Body of pancreas (tissue), 4 donors: ENCODE data around the gene EDN2. TPM values are rescaled to one million over a fixed set of nuclear protein-coding genes. Genes with fewer than 3 reads are reported as not detected.

Experiments
- ATAC-seq: fragments of 150-250 bp; one replicate; pipeline ENCODE4 v1.9.1; 2016
- DNase-seq, 4 donors: peaks; one replicate each; pipeline ENCODE4 v3.0.0-alpha.2; 2019
- H3K27ac ChIP-seq, 4 donors: fragments of 200-600 bp; sonication (generic); 1 replicate in 3 of 4; 2 replicates in 1 of 4; pipeline versions ENCODE4 v1.5.1 to v1.6.1; 2016 to 2019; ENCODE audit warnings: mild to moderate bottlenecking in 1 of 4, mixed read lengths in 1 of 4, moderate library complexity in 1 of 4
- H3K27me3 ChIP-seq, 2 donors: fragments of 200-600 bp; sonication (generic); one replicate each; pipeline ENCODE4 v1.6.0; 2016; ENCODE audit warnings: mild to moderate bottlenecking in 1 of 2
- H3K36me3 ChIP-seq, 2 donors: fragments of 200-600 bp; sonication (generic); replicated peaks in 1 of 2; 2 replicates each; pipeline ENCODE4 v1.5.1; 2016; ENCODE audit warnings: low read depth in 2 of 2; ENCODE audit not compliant: insufficient read depth in 1 of 2
- H3K4me1 ChIP-seq: fragments of 200-600 bp; sonication (generic); one replicate; pipeline ENCODE4 v1.6.0; 2016
- H3K4me3 ChIP-seq, 2 donors: fragments of 200-600 bp; sonication (generic); 1 replicate in 1 of 2; 2 replicates in 1 of 2; pipeline ENCODE4 v1.5.1; 2016 to 2019
- H3K9me3 ChIP-seq, 3 donors: fragments of 200-600 bp; sonication (generic); 1 replicate in 2 of 3; 2 replicates in 1 of 3; pipeline ENCODE4 v1.5.1; 2016
- POLR2A ChIP-seq, 3 donors: fragments of 450-650 bp; IDR thresholded peaks; one replicate each; pipeline ENCODE4 v1.6.1; 2016; ENCODE audit warnings: antibody characterized with exemption in 3 of 3, mild to moderate bottlenecking in 2 of 3
- WGBS, 2 donors: methylation state at CpG; one replicate each; pipeline ENCODE4 v1.1.5; 2017; 5-methylcytosine and 5-hydroxymethylcytosine counted together
- intact Hi-C: fragments of 100-400 bp; cut with DNase I; formaldehyde crosslinking; loops from one replicate; pipeline ENCODE4 v1.15.1; 2023
- total RNA-seq, 2 donors: library from RNA; depleted of rRNA; stranded (reverse); fragments of >200 nt; gene quantifications; one replicate each; pipeline ENCODE4 v1.1.0, GENCODE V29; 2016
- TF ChIP-seq, protein P1 (sequence below), 7 experiments: fragments of 450-650 bp in 4 of 7; fragments of 200-600 bp in 3 of 7; sonication (generic) in 3 of 7; IDR thresholded peaks; one replicate each; pipeline ENCODE4 v1.5.1; 2016 to 2019; ENCODE audit warnings: antibody characterized with exemption in 7 of 7

The EDN2 gene
- total RNA-seq, 2 donors from 2014 or later = 3.6 TPM

DNA sequence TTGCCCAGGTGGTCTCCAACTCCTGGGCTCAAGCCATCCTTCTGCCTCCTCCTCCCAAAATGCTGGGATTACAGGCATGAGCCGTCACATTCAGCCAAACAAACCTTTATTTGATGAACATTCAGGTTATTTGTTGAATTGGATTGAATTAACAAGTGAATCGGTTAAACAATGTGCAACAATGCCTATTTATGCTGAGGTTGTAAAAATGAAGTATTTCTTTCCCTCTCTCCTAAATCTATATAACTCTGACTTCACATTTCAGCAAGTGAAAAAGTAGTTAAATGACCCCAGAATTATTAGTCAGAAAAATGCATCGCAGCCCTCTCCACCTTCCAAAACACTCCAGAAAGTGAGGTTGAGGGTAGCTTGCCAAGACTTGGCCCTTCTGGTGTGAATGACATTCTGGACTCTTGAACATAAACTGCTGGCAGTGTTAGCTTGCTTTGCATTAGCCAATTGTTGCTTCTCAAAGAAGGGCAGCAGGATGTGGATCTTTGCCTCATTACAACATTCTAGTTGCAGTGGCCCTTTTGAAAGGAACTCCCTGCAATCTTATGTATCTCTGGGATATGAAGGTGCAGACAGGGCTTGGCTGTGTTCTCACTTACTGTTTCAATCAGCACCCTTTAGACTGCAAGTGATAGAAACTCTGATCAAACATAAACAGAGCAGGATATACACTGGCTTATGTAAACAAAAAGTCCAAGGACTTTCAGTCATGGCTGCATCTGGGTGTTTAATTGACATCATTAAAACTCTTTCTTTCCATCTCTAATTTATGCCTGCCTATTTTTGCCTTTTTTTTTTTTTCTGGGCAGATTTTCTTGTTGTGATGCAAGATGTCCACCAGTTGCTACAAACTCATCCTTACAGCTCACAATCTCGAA lies 22.4 kb downstream of the EDN2 start:
- Histone ChIP-seq H3K9me3 (no peaks in the 10 kb centered on the region), H3K27ac (no peak overlapping the region), H3K4me3 (no peak overlapping the region), H3K27me3 (no peaks in the 10 kb centered on the region), H3K4me1 (peaks cover 22% of the 10 kb centered on the region), H3K36me3 (no peaks in the 10 kb centered on the region)
- intact Hi-C loops = no loop called here
- ATAC-seq (no peak), DNase-seq (peak in 1 of 4 donors; percentile 34)
- 54% methylated on average over 4 of the region's 4 CpGs for WGBS, 2 donors
- TF ChIP-seq, protein P1, sequence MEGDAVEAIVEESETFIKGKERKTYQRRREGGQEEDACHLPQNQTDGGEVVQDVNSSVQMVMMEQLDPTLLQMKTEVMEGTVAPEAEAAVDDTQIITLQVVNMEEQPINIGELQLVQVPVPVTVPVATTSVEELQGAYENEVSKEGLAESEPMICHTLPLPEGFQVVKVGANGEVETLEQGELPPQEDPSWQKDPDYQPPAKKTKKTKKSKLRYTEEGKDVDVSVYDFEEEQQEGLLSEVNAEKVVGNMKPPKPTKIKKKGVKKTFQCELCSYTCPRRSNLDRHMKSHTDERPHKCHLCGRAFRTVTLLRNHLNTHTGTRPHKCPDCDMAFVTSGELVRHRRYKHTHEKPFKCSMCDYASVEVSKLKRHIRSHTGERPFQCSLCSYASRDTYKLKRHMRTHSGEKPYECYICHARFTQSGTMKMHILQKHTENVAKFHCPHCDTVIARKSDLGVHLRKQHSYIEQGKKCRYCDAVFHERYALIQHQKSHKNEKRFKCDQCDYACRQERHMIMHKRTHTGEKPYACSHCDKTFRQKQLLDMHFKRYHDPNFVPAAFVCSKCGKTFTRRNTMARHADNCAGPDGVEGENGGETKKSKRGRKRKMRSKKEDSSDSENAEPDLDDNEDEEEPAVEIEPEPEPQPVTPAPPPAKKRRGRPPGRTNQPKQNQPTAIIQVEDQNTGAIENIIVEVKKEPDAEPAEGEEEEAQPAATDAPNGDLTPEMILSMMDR (IDR thresholded peaks at IDR 0.05) = no peak
- no peak for TF ChIP-seq POLR2A (IDR thresholded peaks at IDR 0.05)

DNA sequence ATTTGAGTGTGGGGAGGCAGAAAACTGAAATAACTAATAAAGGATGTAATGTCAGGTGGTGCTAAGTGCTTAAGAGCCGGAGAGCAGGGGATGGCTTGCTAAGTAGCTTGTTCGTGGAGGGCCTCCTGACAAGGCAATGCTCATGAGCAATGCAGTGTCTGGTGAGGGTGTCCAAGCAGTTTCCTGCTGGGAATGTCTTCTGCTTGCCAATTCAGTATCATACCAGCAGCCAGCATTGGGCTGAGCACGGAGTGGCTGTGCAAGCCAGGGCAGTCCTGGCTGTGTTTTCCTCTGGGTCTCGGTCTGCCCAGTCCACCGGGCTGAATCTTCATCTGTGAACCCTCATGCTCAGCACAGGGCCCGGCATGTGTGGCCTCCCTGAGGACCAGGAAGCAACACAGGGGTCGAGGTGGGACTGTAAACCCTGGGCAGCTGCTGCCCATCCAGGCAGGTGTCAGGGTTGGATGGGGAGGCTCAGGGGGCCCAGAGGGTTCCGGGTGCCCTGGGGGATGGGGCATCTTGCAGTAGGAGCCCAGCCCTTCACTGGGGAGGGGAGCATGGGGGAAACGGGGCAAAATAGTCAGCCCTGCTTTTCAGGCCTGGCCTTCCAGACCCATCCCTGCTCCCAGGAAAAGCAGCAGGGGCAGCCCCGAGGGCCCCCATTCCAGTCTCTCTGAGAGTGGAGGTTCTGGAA lies 27.5 kb downstream of the EDN2 start:
- Histone ChIP-seq H3K4me3 (no peak overlapping the region), H3K27ac (no peak overlapping the region), H3K27me3 (no peaks in the 10 kb centered on the region), H3K4me1 (peaks cover 7% of the 10 kb centered on the region), H3K9me3 (no peaks in the 10 kb centered on the region), H3K36me3 (no peaks in the 10 kb centered on the region)
- ATAC-seq (no peak), DNase-seq (no peak)
- TF ChIP-seq, protein P1 (IDR thresholded peaks at IDR 0.05) = no peak
- TF ChIP-seq POLR2A (IDR thresholded peaks at IDR 0.05) = no peak
- intact Hi-C loops = no loop called here
- 93 to 95% methylated on average over 4 to 10 of the region's 10 CpGs for WGBS, 2 donors

DNA sequence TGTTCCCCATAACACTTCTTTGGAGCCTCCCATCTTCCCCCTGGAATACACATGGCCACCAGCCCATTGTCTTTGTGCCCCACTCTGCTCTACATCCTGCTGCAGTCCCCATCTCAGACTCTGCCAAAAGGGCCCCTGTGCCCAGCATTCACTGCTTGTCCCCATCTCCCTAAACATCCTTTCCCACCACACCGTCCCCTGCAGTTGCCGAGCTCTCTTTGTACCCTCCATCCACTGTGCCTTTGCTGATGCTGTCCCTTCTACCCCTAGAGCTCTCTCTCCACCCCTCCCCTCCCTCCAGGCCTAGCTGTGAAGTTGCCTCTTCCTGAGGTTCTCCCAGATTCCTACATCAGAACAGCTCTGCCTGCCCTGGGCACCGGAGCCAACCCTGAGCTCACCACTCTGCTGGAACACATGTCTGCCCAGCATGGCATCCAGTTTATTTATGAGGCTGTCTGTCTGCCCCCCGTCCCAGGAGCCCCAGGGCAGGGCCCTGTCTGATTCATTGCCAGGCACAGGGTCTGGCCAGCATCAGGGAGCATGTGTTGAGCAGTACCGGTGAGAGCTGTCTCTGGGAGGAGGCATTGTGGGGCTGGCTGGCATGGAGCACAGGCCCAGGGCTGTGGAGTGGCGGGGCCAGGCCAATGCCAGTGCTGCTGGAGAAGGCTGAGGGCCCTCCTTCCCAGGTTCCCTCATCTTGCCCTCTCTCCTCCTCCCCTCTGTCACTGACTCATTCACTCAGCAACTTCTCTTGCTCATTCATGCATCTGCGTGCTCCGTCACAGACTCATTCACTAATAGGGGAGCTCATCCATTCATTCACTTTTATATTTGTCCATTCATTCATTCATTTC lies 28.8 kb downstream of the EDN2 start:
- Histone ChIP-seq H3K27ac (peak overlapping the region in 2 of 4 donors; percentile 28 to 70), H3K4me1 (peaks cover 6% of the 10 kb centered on the region), H3K9me3 (no peaks in the 10 kb centered on the region), H3K36me3 (no peaks in the 10 kb centered on the region), H3K4me3 (no peak overlapping the region), H3K27me3 (no peaks in the 10 kb centered on the region)
- intact Hi-C loops = no loop called here
- no peak for TF ChIP-seq POLR2A (IDR thresholded peaks at IDR 0.05)
- TF ChIP-seq, protein P1 (IDR thresholded peaks at IDR 0.05) = no peak
- 73 to 92% methylated on average over 6 to 8 of the region's 8 CpGs for WGBS, 2 donors
- peak; percentile 17 for ATAC-seq
- no peak for DNase-seq

DNA sequence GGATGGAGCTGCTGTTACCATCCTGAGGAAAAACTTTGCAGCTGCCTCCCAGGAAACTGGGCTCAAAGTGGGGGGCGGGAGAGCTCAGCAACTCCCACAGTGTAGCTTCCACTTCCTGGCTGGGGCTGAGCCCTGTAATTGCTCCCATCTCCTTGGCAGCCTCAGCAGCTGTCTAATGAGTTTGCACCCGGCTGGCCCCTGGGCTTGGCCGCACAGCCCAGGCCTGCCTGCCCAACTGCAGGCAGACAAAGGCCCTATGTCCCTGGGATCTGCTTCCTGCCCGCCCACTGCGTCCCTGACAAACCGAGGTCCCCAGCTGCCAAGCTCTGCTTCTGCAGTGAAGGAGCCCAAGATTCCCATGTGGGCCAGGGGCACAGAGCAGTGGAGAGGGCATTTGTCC lies 30.1 kb downstream of the EDN2 start:
- H3K9me3 ChIP-seq = no peaks in the 10 kb centered on the region
- ATAC-seq (peak; percentile 80), DNase-seq (peak; percentile 33 to 64 (median 60))
- no peak overlapping the region for H3K4me3 ChIP-seq
- no peaks in the 10 kb centered on the region for H3K27me3 ChIP-seq
- intact Hi-C loops = no loop called here
- H3K4me1 ChIP-seq = peaks cover 6% of the 10 kb centered on the region
- H3K27ac ChIP-seq = peak overlapping the region in 3 of 4 donors; percentile 54 to 74 (median 70)
- TF ChIP-seq, protein P1 (IDR thresholded peaks at IDR 0.05) = no peak
- TF ChIP-seq POLR2A (IDR thresholded peaks at IDR 0.05) = no peak
- WGBS, 2 donors = 65% methylated on average over 4 of the region's 6 CpGs; no CpG with 5 or more reads in 1 of the 2 donors
- H3K36me3 ChIP-seq = no peaks in the 10 kb centered on the region
